ENCODE results near the gene NRXN3.

DNA sequence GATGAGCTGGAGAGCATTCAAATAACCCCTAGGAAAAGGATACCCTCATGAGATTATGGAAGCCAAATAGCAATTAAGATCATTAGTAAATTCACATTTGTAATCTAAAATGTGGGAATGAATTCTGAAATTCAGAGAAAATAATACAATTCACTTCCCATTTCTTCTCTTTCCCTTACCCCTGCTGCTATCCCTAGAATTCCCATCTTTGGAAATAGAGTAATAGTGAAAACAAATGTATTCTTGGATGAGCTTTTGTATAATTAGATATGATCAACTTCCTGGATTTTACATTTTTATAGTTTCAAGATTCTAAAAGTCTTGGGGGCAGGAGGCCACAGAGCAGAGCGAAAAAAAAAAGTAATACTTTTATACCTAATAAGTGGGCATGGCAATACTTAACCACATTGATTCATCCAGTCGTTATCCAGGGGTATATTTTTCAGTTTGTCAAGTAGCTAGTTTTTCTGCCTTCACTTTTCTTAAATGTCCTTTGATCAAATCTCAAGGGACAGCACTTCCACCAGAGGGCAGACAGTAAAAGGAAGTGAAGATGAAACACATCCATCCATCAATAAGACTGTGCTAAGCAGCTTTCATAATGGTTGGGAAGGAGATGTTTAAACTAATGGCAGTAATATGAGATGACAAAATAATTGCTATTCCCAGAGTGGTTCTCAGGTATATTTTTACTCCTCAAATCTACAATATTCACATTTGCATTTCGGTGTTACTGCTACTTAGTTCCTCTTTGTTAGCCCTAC is 1639.9 kb downstream of the NRXN3 start:
- TF ChIP-seq, protein P1, sequence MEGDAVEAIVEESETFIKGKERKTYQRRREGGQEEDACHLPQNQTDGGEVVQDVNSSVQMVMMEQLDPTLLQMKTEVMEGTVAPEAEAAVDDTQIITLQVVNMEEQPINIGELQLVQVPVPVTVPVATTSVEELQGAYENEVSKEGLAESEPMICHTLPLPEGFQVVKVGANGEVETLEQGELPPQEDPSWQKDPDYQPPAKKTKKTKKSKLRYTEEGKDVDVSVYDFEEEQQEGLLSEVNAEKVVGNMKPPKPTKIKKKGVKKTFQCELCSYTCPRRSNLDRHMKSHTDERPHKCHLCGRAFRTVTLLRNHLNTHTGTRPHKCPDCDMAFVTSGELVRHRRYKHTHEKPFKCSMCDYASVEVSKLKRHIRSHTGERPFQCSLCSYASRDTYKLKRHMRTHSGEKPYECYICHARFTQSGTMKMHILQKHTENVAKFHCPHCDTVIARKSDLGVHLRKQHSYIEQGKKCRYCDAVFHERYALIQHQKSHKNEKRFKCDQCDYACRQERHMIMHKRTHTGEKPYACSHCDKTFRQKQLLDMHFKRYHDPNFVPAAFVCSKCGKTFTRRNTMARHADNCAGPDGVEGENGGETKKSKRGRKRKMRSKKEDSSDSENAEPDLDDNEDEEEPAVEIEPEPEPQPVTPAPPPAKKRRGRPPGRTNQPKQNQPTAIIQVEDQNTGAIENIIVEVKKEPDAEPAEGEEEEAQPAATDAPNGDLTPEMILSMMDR (IDR thresholded peaks at IDR 0.05; ENCODE audit: insufficient read depth, low read depth, low read length): peak; percentile 23
- TF ChIP-seq EZH2 (IDR thresholded peaks at IDR 0.05; ENCODE audit: insufficient read depth, low read length): no peak

Measured in astrocyte (in vitro differentiated cells and primary cell).